Activated naive CD4-positive, alpha-beta T cell treated with anti-CD3 and anti-CD28 coated beads, Interleukin-2, amount 50 U/mL, for 16 hours (primary cell): ENCODE results near the gene PRRG1.
"Not testable (repeated sequence)": the region's sequence is repeated elsewhere in the genome, so short reads cannot be mapped to it uniquely, and the experiment has no call there.

Experiments used
- DNase-seq: peaks from one replicate; pipeline ENCODE4 v3.0.0-alpha.2; 2020

The PRRG1 gene

GRCh38 chrX:37380256-37380655, 31.1 kb downstream of the PRRG1 start:
- DNase-seq: no peak

- DNase-seq: no peak
These were observed 31.8 kb downstream of the PRRG1 start for GRCh38 chrX:37380924-37381323.

GRCh38 chrX:37383313-37383712, 34.1 kb downstream of the PRRG1 start:
- DNase-seq: no peak

- no peak for DNase-seq
These were observed 39.2 kb downstream of the PRRG1 start for GRCh38 chrX:37388413-37388812.

- no peak for DNase-seq
These were observed 56.8 kb downstream of the PRRG1 start for GRCh38 chrX:37405956-37406355.

- DNase-seq: no peak
These were observed 58.6 kb downstream of the PRRG1 start for GRCh38 chrX:37407736-37408135.

- DNase-seq: no peak
These were observed 60.1 kb downstream of the PRRG1 start for GRCh38 chrX:37409278-37409677.

GRCh38 chrX:37420185-37420584, 71.0 kb downstream of the PRRG1 start:
- DNase-seq: no peak

GRCh38 chrX:37420756-37421155, 71.6 kb downstream of the PRRG1 start:
- DNase-seq: no peak

GRCh38 chrX:37424000-37424429, 74.9 kb downstream of the PRRG1 start:
- DNase-seq: no peak

GRCh38 chrX:37425370-37425769, 76.2 kb downstream of the PRRG1 start:
- DNase-seq: no peak

GRCh38 chrX:37428962-37429361, 79.8 kb downstream of the PRRG1 start:
- DNase-seq: not testable (repeated sequence)

- no peak for DNase-seq
These were observed 85.2 kb downstream of the PRRG1 start for GRCh38 chrX:37434362-37434761.

GRCh38 chrX:37437160-37437559, 88.0 kb downstream of the PRRG1 start:
- DNase-seq: no peak

GRCh38 chrX:37441377-37441776, 92.2 kb downstream of the PRRG1 start:
- DNase-seq: no peak

GRCh38 chrX:37445182-37445581, 96.0 kb downstream of the PRRG1 start:
- DNase-seq: no peak

- no peak for DNase-seq
These were observed 104.7 kb downstream of the PRRG1 start for GRCh38 chrX:37453821-37454220.

- no peak for DNase-seq
These were observed 105.5 kb downstream of the PRRG1 start for GRCh38 chrX:37454537-37455285.

GRCh38 chrX:37455381-37455780, 106.2 kb downstream of the PRRG1 start:
- no peak for DNase-seq

- not testable (repeated sequence) for DNase-seq
These were observed 111.1 kb downstream of the PRRG1 start for GRCh38 chrX:37460285-37460684.

- no peak for DNase-seq
These were observed 113.2 kb downstream of the PRRG1 start for GRCh38 chrX:37462346-37462745.

GRCh38 chrX:37468124-37468739, 119.1 kb downstream of the PRRG1 start:
- DNase-seq: no peak

GRCh38 chrX:37470711-37471110, 121.5 kb downstream of the PRRG1 start:
- DNase-seq: no peak

GRCh38 chrX:37472836-37473235, 123.7 kb downstream of the PRRG1 start:
- no peak for DNase-seq

GRCh38 chrX:37474478-37474877, 125.3 kb downstream of the PRRG1 start:
- DNase-seq: no peak
